HG03575 (cell line): Measurements from ENCODE around the gene ESPNL.
"Not testable (repeated sequence)": the region's sequence is repeated elsewhere in the genome, so short reads cannot be mapped to it uniquely, and the experiment has no call there.

Source experiments
- ATAC-seq: cut with Tn5 transposase; IDR thresholded peaks from one replicate; pipeline ENCODE4 v1.9.1; 2021; ENCODE audit not compliant: unreplicated experiment, insufficient number of reproducible peaks, low FRiP score; ENCODE audit errors: extremely low read depth

The ESPNL gene

GRCh38 chr2:238161291-238162051 is 61.3 kb downstream of the ESPNL start:
- no peak for ATAC-seq

- no peak for ATAC-seq
Observed at GRCh38 chr2:238162251-238162845, 62.2 kb downstream of the ESPNL start.

- no peak for ATAC-seq
Observed at GRCh38 chr2:238162846-238163441, 62.8 kb downstream of the ESPNL start.

DNA sequence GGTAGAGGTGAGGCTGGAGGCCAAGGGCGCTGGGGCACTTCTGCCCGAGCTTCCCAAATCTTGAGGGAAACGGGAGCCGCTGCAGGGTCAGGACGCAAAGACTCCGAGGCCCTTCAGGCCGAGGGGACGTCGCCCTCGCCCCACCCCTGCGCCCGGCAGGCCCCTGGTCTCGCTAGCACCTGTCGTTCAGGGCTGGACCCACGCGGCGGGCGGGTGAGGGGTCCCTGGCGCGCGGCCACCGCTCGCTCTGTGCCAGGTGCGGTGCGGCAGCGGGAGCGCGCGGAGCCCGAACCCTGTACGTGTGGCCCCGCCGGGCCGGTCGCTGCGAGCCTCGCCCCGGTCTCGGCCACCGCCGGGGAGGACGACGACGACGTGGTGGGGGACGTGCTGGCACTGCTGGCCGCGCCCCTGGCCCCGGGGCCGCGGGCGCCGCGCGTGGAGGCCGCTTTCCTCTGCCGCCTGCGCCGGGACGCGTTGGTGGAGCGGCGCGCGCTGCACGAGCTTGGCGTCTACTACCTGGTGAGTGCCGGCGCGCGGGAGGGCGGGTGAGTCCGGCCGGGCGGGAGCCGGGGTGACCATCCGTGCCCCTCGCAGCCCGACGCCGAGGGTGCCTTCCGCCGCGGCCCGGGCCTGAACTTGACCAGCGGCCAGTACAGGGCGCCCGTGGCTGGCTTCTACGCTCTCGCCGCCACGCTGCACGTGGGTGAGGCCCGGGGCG is 63.5 kb downstream of the ESPNL start:
- ATAC-seq: no peak

DNA sequence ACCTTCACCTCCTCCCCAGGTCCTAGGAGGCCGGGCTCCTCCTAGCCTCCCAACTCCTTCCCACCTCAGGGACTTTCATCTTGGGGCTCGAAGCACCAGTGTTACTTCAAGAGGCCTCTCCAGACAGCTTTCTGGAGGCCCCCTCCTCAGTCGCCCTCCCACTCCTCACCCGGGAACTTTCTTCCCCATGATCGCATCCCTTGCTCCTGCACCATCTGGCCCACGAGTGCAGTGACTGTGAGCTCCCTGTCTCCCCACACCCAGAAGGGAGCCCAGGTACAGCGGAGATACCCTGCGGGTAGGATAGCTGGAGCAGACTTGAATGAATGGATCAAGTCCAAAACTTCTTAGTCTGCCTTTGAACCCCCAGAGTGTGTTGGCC is 64.8 kb downstream of the ESPNL start:
- no peak for ATAC-seq

DNA sequence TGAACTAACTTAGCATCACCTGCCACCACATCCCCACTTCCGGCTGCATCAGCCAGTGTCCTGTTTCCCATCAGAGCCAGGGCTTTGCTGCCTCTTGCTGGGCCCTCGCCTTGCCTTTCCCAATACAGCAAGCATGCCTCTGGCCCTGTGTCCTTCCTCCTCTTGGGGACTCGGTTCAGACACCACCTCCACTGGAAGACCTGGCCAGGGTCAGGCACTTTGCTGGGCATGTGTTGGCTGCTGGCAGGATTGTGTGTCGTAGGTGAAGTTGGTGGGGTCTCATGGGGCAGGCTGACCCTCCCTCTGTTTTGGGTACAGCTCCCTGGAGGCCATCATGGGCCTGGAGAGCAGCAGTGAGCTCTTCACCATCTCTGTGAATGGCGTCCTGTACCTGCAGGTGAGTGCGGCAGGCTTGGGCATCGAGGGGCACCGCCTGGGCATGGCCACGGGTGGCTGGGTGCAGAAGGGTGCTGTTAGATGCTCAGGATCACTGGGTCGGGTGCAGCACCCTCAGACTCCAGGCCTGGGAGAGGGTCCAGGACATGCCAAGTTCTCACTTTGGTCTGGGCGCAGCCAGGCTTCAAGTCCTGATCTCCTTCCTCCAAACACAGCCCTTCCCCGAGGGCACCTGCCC is 65.3 kb downstream of the ESPNL start:
- no peak for ATAC-seq

- ATAC-seq: no peak
Observed at GRCh38 chr2:238166391-238167343, 66.5 kb downstream of the ESPNL start.

- ATAC-seq: no peak
Observed at GRCh38 chr2:238167344-238167715, 67.2 kb downstream of the ESPNL start.

DNA sequence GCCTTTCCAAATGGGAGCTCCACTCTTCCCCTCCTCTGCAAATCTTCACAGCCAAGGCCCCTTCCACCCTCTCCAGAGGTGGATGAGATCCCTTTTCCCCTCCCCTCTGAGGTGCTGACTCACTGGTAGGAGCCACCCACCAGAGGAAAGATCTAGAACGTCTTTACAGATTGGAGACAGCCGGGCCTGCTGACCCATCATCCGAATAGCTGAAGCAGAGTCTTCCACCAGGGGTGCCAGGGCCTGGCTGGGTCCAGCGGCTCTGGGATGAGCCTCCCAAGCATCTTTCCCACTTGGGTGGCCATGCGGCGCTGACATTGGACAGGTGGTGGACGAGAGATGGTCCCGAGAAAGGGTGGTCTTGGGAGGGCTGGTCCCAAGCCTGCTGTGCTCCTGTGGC is 67.6 kb downstream of the ESPNL start:
- no peak for ATAC-seq

- ATAC-seq: no peak
Observed at GRCh38 chr2:238168196-238169047, 68.3 kb downstream of the ESPNL start.

DNA sequence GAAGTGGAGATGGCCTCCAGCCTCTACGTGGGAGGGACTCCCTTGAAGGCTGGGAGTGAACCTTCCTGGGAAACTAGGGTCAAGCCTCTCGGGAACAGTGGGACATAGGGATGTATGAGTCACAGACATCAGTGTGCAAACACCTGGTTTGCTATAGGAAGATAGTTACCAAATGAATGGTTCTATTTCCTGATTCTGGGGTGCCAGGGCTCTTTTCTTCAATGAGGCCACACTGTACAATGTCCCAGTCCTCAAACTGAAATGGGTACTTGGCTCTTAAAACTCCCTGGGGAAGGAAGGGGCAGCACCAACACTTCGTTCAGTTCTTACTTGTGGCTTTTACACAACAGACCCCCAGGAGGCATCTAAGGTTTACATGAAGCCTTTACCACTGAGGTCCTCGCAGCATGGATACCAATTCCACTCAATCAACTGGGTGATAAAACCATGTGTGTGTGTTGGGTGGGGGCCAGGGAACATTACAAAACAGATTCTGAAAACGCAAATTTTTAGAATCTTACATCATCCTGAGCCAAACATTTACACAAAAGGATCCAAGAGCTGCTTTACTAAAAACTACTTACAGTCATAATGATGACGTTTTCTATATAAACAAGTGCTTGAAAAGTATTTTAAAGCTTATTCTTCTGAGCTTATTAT is 69.0 kb downstream of the ESPNL start:
- ATAC-seq: no peak

DNA sequence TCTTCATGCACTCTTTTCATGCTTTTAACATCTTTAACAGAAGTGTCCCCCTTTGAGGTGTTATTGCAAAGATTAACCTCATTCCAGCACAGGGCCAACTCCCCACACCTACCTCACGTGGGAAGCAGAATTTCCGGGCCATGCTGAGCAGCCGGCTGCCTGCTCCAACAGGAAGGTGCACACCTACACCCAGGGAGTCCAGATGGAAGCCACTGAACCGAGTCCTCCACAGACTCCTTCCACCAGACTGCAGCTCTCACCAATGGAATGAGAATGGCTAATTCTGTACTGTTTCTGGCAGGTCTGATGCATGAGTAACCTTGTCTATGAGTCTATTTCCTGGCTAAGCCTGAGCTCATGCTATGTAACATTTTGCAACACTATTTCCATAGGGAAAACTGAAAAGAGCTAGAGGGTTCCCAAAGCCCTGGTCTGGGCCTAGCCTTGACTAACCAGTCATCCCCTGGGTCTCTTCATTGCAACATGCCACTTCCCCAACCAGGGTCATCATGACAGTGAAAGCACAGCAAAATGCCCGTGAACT is 69.6 kb downstream of the ESPNL start:
- ATAC-seq: no peak

DNA sequence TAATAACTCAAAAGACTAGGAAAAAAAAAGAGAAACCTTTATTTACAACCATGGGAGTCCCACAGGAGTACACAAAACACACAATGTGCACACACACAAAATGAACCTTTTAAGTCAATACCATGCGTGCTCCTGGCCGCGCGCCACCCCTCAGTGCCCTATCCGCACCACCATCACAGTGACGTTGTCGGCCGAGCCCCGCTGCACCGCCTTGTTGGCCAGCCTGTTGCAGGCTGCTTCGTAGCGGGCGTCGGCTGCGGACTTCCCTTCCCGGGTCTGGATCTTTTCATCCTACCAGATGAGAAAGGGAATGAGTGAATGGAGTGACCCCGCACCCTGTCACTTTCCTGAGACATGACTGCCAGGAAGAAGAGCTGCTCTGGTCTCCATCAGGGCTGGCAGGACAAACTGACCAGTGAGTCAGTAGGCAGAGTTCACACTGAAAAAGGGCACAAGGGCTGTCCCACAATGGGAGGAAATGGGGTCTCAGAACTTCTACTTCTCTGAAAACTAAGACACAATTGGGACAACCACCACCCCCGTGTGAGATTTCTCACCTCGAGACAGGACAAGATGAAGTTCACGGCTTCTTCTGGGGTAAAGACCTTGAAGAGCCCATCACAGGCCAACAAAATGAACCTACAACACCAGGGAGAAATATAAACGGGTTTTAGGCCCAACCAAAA is 70.4 kb downstream of the ESPNL start:
- no peak for ATAC-seq

DNA sequence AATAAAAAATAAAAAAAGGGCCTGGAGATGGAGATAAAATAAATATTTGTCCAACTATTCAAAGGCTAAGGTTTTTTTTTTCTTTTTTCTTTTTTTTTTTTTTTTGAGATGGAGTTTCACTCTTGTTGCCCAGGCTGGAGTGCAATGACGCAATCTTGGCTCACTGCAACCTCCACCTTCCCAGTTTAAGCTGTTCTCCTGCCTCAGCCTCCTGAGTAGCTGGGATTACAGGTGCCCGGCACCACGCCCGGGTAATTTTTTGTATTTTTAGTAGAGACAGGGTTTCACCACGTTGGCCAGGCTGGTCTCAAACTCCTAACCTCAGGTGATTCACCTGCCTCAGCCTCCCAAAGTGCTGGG is 70.9 kb downstream of the ESPNL start:
- not testable (repeated sequence) for ATAC-seq

DNA sequence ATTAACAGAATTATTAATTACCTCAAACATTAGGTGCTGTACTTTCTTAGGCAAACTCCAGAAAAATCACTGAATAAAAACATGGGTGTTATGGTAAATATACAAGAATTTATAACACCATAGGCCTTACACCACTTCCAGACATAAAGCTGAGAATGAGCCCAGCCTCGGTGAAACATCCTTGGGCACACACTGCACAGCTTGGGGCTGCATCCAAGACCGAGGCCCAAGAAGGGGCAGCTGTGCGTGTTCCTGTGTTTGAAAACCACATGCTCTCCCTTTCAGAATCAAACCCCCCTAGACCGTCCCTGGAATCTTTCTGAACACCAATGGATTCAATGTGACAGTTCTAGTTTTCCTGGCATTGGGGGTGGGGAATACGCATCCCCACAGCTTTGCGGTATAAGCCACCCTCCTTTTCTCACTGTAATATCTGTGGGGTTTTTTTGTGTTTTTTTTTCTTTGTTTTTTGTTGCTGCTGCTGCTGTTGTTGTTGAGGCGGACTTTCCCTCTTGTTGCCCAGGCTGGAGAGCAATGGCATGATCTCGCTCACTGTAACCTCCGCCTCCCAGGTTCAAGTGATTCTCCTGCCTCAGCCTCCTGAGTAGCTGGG is 71.5 kb downstream of the ESPNL start:
- no peak for ATAC-seq

DNA sequence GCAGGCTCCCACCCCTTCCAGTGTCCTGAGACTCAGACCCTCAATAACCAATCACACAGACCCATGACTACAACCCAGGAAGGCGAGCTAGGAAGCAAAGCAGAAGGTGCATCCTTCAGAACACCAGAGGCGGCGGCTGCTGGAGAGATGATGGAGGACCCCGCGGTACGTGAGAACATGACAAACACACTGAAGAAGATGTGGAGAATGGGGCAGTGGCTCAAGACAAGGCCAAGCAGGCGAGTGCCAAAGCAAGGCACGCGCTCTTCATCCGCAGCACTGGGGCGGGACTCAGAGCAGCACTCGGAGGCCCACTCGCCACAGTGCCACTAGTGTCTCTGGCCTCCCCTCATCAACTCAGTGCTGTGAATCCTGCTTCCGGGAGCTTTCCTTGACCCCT is 72.3 kb downstream of the ESPNL start:
- no peak for ATAC-seq
